NCI-H446 (cell line): ENCODE measurements around the gene GTF2IRD2.
"Not testable (repeated sequence)": the region's sequence is repeated elsewhere in the genome, so short reads cannot be mapped to it uniquely, and the experiment has no call there.

Experiments
- DNase-seq, 2 experiments: peaks; one replicate each; lab custom pipeline; 2025; lab: John Stamatoyannopoulos, UW

The GTF2IRD2 gene

GRCh38 chr7:74850833-74851721 is at the start of gene GTF2IRD2:
TSS of gene GTF2IRD2 (minus strand) at chr7:74851605. CDS start at chr7:74836378, 15,227 bp downstream.
- not testable (repeated sequence) for DNase-seq

DNA sequence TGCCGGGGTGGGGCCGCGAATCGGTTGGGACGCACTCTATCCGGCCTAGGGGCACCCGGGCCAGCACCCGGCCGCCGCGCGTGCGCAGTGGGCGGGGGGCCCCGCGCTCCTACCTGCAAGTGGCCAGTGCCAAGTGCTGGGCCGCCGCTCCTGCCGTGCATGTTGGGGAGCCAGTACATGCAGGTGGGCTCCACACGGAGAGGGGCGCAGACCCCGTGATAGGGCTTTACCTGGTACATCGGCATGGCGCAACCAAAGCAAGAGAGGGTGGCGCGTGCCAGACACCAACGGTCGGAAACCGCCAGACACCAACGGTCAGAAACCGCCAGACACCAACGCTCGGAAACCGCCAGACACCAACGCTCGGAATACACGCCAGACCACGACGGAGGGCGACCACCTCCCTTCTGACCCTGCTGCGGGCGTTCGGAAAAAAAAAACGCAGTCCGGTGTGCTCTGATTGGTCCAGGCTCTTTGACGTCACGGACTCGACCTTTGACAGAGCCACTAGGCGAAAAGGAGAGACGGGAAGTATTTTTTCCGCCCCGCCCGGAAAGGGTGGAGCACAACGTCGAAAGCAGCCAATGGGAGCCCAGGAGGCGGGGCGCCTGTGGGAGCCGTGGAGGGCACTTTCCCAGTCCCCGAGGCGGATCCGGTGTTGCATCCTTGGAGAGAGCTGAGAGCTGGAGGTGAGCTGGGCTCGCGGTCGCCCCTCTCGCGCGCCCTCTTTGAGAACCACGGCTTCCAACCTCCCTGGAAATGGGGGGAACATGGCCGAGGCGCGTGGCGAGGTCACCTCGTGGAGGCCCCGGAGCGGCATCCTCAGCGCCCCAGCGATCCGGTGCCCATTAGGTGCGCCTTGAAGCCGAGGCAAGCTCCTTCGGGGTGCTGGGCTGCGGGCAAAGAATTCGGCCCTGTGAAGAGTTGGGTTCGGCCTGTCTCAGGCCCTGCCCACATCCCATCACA is 39.0 kb upstream of the GTF2IRD2 start:
- DNase-seq = peak; percentile 0 to 31

DNA sequence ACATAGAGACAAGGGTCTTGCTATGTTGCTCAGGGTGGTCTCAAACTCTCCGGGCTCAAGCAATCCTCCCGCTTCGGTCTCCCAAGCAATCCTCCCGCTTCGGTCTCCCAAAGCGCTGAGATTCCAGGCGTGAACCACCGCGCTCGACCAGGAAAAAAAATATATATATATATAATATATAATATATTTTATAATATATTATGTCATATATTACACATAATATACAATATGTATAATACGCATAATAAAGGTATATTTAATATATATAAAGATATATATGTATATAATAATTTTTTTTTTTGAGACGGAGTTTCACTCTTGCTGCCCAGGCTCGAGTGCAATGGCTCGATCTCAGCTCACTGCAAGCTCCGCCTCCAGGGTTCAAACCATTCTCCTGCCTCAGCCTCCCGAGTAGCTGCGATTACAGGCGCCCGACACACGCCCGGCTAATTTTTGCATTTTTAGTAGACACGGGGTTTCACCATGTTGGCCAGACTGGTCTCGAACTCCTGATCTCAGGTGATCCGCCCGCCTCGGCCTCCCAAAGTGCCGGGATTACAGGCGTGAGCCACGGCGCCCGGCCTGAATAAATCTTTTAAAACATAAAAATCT is 38.2 kb upstream of the GTF2IRD2 start:
- DNase-seq = not testable (repeated sequence)

GRCh38 chr7:74885295-74885694 is 33.9 kb upstream of the GTF2IRD2 start:
- not testable (repeated sequence) for DNase-seq

- DNase-seq = not testable (repeated sequence)
Measured at GRCh38 chr7:74882110-74882509, 30.7 kb upstream of the GTF2IRD2 start.

DNA sequence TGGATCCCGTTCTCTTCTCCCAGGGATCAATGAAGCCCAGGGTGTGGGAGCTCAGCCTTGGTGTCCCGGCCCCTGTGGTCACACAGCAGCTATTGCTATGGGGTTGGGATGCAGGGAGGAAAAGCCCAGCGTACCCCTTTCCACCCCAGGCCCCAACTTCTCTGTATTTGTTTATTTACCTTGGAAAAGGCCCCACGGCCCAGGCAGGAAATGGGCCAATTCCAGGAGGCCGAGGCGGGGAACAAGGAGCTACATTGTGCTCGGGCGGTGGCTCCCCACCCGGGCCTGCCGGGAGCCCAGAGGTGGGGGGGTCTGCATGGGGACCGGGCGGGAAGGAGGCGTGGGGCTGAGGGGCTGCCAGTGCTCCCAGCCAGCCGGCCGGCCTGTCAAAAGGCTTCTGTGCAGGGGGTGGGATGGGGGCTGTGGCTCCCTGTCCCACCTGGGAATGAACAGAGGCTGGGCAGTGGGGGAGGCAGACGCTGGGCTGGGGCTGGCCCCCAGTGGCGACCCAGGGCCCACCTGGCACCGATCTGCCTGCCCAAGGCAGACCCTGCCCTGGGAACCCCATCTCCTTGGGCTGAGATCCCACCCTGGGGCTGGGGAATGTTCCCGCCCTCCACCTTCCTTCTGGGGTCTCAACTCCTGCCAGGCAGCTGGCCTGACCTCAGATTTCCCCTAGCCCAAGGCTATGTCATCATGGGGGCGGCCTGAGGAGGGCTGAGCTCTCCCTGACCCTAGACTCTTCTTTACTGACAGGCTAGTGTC is 23.5 kb upstream of the GTF2IRD2 start:
- not testable (repeated sequence) for DNase-seq

DNA sequence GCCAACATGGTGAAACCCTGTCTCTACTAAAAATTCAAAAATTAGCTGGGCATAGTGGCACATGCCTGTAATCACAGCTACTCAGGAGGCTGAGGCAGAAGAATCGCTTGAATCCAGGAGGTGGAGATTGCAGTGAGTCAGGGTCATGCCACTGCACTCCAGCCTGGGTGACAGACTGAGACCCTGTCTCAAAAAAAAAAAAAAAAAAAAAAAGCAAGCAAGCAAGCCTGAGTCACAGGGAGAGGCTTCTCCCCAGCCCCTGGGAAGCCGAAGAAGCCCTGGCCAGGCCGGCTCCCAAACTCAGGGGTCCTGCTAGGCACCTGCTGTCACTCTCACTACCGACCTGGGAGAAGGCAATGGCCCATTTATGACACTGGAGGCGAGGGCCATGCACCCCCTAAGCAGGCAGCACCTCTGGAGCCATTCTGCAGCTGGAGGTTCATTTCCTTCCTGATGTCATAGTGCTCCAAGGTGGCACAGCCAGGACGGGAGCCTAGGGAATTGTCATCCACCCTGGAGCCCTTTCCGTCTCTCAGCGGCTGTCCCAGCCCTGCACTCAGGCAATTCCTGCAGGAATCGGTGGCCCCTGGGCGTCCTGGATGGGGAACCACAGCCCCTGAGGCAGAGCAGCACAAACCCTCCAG is 22.8 kb upstream of the GTF2IRD2 start:
- DNase-seq = not testable (repeated sequence)

- DNase-seq = not testable (repeated sequence)
Measured at GRCh38 chr7:74872542-74872941, 21.1 kb upstream of the GTF2IRD2 start.

DNA sequence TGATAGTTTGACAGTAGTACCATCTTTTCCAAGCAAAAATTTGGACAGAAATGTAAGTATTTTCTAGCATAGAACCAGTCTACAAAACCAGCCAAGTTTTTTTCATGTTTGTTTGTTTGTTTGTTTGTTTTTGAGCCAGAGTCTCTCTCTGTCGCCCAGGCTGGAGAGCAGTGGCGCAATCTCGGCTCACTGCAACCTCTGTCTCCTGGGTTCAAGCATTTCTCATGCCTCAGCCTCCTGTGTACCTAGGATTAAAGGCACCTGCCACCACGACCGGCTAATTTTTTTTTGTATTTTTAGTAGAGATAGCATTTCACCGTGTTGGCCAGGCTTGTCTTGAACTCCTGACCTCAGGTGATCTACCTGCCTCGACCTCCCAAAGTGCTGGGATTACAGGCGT is 14.4 kb upstream of the GTF2IRD2 start:
- not testable (repeated sequence) for DNase-seq

- not testable (repeated sequence) for DNase-seq
Measured at GRCh38 chr7:74849853-74850252, 1.6 kb downstream of the GTF2IRD2 start.

DNA sequence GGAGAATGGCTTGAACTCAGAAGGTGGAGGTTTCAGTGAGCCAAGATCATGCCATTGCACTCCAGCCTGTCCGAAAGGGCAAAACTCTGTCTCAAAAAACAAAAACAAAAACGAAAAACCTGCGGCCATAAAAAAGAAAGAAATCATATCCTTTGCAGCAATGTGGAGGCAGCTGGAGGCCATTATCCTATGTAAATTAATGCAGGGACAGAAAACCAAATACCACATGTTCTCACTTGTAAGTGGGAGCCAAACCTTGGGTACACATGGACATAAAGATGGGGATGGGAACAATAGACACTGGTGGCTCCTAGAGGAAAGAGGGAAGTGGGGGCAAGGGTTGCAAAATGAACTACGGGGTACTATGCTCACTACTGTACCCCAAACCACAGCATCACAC is 21.0 kb downstream of the GTF2IRD2 start:
- not testable (repeated sequence) for DNase-seq

- DNase-seq = not testable (repeated sequence)
Measured at GRCh38 chr7:74829959-74830358, 21.4 kb downstream of the GTF2IRD2 start.

GRCh38 chr7:74821259-74821658 is 30.1 kb downstream of the GTF2IRD2 start:
- not testable (repeated sequence) for DNase-seq

DNA sequence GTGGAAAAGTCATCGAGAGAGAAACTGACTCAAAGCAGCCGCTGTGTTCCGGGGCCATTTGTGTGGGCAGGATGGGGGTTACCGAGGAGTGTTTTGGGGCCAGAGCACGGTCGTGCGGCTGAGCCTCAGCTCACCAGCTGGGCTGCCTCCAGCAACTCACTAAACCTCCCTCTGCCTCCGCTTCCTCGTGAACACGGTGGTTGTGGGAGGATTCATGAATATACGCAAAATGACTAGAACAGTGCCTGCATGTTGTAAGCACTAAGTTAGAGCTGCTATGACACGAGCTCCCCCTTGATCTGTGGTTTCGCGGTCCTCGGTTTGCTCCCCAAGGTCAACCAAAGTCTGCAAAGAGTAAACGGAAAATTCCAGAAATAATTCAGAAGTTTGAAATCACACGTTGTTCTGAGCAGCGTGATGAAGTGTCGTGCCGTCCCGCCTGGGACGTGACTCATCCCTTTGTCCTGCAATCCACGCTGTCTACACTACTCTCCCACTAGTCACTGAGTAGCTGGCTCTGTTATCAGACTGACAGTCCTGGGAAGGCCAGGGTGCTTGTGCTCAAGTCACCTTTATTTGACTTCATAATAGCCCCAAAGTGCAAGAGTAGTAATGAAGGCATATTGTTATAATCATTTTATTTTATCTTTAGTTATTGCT is 31.1 kb downstream of the GTF2IRD2 start:
- DNase-seq = not testable (repeated sequence)

GRCh38 chr7:74815882-74816281 is 35.5 kb downstream of the GTF2IRD2 start:
- DNase-seq = not testable (repeated sequence)

GRCh38 chr7:74798644-74799043 is 52.8 kb downstream of the GTF2IRD2 start:
- not testable (repeated sequence) for DNase-seq

GRCh38 chr7:74797848-74798622 is 53.4 kb downstream of the GTF2IRD2 start:
- not testable (repeated sequence) for DNase-seq

GRCh38 chr7:74789200-74789736 is 62.1 kb downstream of the GTF2IRD2 start:
- DNase-seq = not testable (repeated sequence)
